DLD1 (cell line): ENCODE measurements around the gene SYT3.
"Not testable (repeated sequence)": the region's sequence is repeated elsewhere in the genome, so short reads cannot be mapped to it uniquely, and the experiment has no call there.

ENCODE experiments used
- in situ Hi-C: cut with HindIII; loops from 2 replicates; pipeline ENCODE4 v1.10.0; 2017; ENCODE audit warnings: low sequenced_read_pairs

The SYT3 gene

GRCh38 chr19:50640368-50640767, 687 bp upstream of the SYT3 start:
- in situ Hi-C loops: no loop called here

DNA sequence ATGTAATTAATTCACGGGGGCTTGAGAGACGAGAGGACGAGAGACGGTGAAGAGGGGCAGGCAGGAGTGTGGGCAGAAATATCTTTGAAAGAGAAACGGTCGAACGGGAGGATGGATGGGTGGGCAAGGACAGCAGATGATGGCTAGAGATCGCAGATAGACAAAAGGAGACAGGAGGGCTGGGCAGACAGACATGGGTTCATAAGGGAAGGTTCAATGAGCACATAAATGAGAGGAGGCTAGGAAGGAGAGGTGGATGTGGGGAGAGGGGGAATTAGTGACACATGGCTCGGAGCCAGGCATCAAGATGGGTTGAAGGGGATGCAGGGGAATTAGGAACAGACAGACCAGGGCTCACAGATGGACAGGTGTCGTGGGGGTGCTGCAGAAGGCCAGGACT, 1.1 kb downstream of the SYT3 start:
- in situ Hi-C loops: no loop called here

GRCh38 chr19:50636317-50637085, 3.2 kb downstream of the SYT3 start:
- in situ Hi-C loops: no loop called here

GRCh38 chr19:50633973-50634372, 5.7 kb downstream of the SYT3 start:
- in situ Hi-C loops: no loop called here

DNA sequence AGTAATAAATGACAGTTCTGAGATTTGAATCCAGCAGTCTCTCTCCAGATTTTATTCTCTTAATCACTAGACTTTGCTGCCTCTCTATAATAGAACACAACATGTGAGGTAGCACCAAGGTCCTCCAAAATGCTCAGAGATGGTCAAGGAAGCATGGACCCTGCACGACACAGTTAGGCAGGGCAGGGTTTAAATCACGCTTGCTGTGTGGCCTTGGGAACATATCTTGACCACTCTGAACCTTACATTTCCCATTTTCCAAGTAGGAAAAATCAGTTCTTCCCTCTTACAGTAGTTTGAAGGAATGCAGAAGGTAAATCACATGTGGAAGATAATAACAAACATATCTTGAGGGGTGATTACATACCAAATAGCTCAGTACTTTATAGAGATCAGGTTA, 6.3 kb downstream of the SYT3 start:
- in situ Hi-C loops: no loop called here

DNA sequence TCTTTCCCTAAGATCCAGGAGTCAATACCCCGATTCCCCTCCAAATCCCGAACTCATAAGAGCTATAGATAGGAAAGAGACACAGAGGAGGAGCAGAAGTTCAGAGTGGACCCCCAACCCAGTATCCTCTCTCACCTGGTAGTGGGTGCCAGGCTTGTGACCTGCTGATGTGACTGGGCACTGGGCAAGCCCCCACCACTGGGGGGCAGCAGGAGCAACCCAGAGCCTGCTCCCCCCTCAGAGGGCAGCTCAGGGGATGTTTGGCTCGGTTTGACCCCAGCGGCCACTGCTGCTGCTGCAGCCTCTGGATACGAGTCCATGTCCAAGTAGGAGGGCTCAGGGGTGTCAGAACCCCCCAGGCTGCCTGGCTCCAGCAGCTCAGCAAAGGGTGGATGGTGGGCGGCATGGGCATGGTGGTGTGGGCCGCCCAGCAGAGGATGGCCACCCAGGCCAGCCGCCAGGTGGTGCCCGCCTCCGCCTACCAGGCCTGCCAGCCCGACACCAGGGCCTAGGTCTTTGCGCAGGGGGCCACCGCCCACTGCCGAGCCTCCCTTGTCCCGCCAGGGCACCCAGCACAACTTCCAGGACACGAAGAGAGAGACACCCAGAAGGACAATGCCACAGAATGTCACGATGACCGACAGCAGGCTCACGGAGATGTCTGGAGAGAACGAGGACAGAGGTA, 7.4 kb downstream of the SYT3 start:
- in situ Hi-C loops: no loop called here

DNA sequence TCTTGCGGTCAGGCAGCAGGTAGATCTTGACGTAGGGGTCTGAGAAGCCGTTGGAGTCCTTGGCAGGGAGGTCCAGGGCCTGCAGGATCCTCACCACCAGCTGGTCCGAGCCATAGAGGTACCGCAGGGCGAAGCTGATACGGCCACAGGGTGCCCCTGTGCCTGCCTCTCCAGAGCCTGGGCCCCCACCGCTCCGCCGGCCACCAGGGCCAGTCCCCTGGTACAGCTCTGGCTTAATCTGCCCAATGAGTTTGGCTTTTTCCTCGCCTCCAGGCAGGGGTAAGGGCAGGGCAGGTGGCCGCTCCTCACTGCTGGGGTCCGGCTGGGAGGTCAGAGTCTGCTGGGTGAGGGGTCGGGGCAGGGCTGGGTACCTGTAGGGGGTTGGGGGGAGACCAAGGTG, 9.9 kb downstream of the SYT3 start:
- in situ Hi-C loops: no loop called here

- in situ Hi-C loops: no loop called here
These were observed 10.5 kb downstream of the SYT3 start for GRCh38 chr19:50629194-50629593.

- in situ Hi-C loops: no loop called here
These were observed 11.1 kb downstream of the SYT3 start for GRCh38 chr19:50628551-50628950.

DNA sequence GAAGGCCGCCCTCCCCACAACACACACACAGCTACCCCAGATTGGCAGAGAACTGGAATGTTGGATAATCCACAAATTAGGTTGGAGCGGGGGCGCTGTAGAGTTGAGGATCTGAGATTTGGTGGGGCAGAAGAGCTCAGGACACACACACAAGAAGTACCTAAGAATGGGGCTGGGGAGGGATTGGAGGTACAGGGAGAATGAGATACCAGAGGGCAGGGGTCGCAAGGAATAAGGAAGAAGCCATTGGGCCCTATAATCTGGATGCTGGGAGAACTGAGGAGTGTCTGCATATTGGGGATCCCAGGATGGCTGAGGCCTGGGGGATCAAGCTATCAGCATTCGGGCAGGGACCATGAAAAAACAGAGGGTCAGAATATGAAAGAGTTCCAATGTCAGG, 11.5 kb downstream of the SYT3 start:
- in situ Hi-C loops: no loop called here

- in situ Hi-C loops: no loop called here
These were observed 12.9 kb downstream of the SYT3 start for GRCh38 chr19:50626795-50627194.

GRCh38 chr19:50626011-50626410, 13.7 kb downstream of the SYT3 start:
- in situ Hi-C loops: no loop called here

- in situ Hi-C loops: no loop called here
These were observed 14.6 kb downstream of the SYT3 start for GRCh38 chr19:50624949-50625600.

- in situ Hi-C loops: not testable (repeated sequence)
These were observed 19.2 kb downstream of the SYT3 start for GRCh38 chr19:50620394-50620906.

- in situ Hi-C loops: not testable (repeated sequence)
These were observed 20.5 kb downstream of the SYT3 start for GRCh38 chr19:50619184-50619583.

DNA sequence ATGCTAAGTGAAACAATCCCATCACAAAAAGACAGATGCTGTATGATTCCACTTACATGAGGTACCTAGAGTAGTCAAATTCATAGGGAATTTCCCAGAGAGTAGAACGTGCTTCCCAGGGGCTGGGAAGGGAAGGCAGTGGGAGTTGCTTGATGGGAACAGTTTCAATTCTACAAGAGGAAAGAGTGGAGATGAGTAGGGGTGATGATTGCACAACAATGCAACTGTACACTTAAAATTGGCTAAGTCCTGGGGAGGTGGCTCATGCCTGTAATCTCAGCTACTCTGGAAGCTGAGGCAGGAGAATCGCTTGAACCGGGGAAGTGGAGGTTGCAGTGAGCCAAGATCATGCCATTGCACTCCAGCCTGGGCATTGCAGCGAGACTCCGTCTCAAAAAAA, 21.3 kb downstream of the SYT3 start:
- in situ Hi-C loops: not testable (repeated sequence)

DNA sequence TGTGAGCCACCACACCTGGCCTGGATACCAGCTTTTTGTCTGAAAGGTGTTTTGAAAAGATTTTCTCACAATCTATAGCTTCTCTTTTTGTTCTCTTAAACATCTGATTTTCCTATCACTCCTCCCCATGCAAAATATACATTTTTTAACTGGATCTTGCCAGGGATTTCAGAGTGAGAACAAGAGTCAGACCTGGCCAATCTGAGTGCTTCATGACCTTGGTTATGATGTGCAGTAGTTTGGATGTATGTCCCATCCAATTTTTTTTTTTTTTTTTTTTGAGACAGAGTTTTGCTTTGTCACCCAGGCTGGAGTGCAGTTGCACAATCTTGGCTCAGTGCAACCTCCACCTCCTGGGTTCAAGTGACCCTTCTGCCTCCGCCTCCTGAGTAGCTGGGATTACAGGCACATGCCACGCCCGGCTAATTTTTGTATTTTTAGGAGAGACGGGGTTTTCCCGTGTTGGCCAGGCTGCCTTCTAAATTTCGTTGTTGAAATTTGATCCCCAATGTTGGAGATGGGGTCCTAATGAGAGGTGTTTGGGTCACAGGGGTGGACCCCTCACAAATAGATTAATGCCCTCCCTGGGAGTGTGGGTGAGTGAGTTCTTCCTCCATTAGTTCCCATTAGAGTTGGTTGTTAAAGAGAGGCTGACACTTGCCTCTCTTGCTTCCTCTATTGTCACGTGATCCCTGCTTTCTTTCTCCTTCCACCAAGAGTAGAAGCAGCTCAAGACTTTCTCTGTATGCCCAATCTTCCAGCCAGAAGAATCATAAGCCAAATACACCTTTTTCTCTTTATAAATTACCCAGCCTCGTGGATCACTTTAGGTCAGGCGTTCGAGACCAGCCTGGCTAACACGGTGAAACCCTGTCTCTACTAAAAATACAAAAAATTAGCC, 26.9 kb downstream of the SYT3 start:
- in situ Hi-C loops: not testable (repeated sequence)

DNA sequence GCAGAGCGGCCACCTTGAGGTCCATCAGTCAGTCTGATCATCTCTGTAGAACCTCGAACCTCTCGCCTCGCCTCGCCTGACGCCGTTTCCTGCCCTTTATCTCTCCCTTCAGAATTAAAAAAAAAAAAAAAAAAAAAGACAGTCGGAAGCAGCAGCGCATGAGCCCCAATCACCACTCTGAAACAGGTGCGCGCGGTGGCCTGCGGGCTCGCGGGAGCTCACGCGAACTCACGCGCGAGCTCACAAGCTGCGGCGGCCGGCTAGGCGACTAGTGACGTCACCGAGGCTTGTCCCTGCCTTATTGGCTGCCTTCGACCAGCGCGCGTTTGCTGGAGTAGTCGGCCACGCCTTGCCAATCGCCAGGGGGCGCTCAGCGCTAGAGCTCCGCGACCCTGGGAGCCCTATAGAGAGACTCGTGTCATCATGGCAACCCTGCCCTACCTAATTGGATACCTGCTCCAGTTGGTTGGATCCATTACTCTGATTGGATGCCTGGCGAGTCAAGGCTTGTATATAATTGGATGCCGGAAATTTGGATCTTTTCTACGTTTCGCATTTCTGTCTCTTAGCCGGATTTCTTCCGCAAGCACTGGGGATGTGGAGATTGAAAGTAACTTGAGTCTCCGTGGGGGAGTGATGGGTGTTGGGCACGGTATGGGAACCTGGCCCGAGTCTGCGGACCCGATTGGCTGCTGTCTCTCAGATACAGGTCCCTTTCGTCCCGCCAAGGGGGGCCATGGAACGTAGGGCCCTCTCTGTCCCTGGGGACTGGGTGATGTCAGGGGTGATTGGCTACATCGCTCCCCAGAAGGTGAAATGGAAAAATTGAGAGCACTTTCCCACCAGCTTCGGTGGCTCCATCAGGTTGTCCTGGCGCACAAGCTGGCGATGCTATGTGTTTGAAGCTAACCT, 31.6 kb downstream of the SYT3 start:
- in situ Hi-C loops: no loop called here

GRCh38 chr19:50607388-50607787, 32.3 kb downstream of the SYT3 start:
- in situ Hi-C loops: no loop called here
